HG03457 (cell line): ENCODE data around the gene COG4.
A peak's percentile ranks its signal among the peaks of the same experiment; 100 is the strongest.
"Not testable (repeated sequence)": the region's sequence is repeated elsewhere in the genome, so short reads cannot be mapped to it uniquely, and the experiment has no call there.

Experiments used
- ATAC-seq: cut with Tn5 transposase; IDR thresholded peaks from one replicate; pipeline ENCODE4 v1.9.1; 2021; ENCODE audit warnings: moderate number of reproducible peaks; ENCODE audit not compliant: unreplicated experiment

COG4 gene

GRCh38 chr16:70523076-70523742, at the start of gene COG4:
Gene COG4 (minus strand): TSS chr16:70523554. CDS start chr16:70523543, 11 bp downstream.
- peak; percentile 58 for ATAC-seq

GRCh38 chr16:70572926-70573270, 49.5 kb upstream of the COG4 start:
- no peak for ATAC-seq

- ATAC-seq = no peak
These were observed 48.9 kb upstream of the COG4 start for GRCh38 chr16:70572050-70572925.

GRCh38 chr16:70571623-70572022, 48.3 kb upstream of the COG4 start:
- no peak for ATAC-seq

- no peak for ATAC-seq
These were observed 47.7 kb upstream of the COG4 start for GRCh38 chr16:70570967-70571570.

- no peak for ATAC-seq
These were observed 46.4 kb upstream of the COG4 start for GRCh38 chr16:70569752-70570151.

GRCh38 chr16:70568601-70569237, 45.4 kb upstream of the COG4 start:
- no peak for ATAC-seq

- ATAC-seq = no peak
These were observed 41.7 kb upstream of the COG4 start for GRCh38 chr16:70565053-70565452.

- ATAC-seq = no peak
These were observed 40.3 kb upstream of the COG4 start for GRCh38 chr16:70563636-70564035.

- no peak for ATAC-seq
These were observed 38.3 kb upstream of the COG4 start for GRCh38 chr16:70561623-70562022.

GRCh38 chr16:70556063-70556462, 32.7 kb upstream of the COG4 start:
- ATAC-seq = no peak

GRCh38 chr16:70553645-70554044, 30.3 kb upstream of the COG4 start:
- ATAC-seq = no peak

- no peak for ATAC-seq
These were observed 29.3 kb upstream of the COG4 start for GRCh38 chr16:70552675-70553074.

- ATAC-seq = no peak
These were observed 28.4 kb upstream of the COG4 start for GRCh38 chr16:70551788-70552187.

GRCh38 chr16:70550082-70550481, 26.7 kb upstream of the COG4 start:
- ATAC-seq = no peak

GRCh38 chr16:70548936-70549335, 25.6 kb upstream of the COG4 start:
- ATAC-seq = no peak

- no peak for ATAC-seq
These were observed 21.2 kb upstream of the COG4 start for GRCh38 chr16:70544548-70544947.

GRCh38 chr16:70540994-70541393, 17.6 kb upstream of the COG4 start:
- ATAC-seq = no peak

GRCh38 chr16:70534971-70535370, 11.6 kb upstream of the COG4 start:
- no peak for ATAC-seq

GRCh38 chr16:70529954-70530353, 6.6 kb upstream of the COG4 start:
- ATAC-seq = not testable (repeated sequence)

- ATAC-seq = no peak
These were observed 5.9 kb upstream of the COG4 start for GRCh38 chr16:70529051-70529777.
